HG02943 (cell line): Measurements from ENCODE around the gene CYTH1.
"Not testable (repeated sequence)": the region's sequence is repeated elsewhere in the genome, so short reads cannot be mapped to it uniquely, and the experiment has no call there.

Experiments
- ATAC-seq: cut with Tn5 transposase; IDR thresholded peaks from one replicate; pipeline ENCODE4 v1.9.1; 2021; ENCODE audit warnings: mild to moderate bottlenecking, low read depth, moderate library complexity; ENCODE audit not compliant: unreplicated experiment

The CYTH1 gene

GRCh38 chr17:78765821-78766220, 16.3 kb downstream of the CYTH1 start:
- no peak for ATAC-seq

- no peak for ATAC-seq
These were observed 17.2 kb downstream of the CYTH1 start for GRCh38 chr17:78764871-78765270.

- no peak for ATAC-seq
These were observed 18.5 kb downstream of the CYTH1 start for GRCh38 chr17:78763561-78763960.

- no peak for ATAC-seq
These were observed 20.2 kb downstream of the CYTH1 start for GRCh38 chr17:78761789-78762406.

- no peak for ATAC-seq
These were observed 22.1 kb downstream of the CYTH1 start for GRCh38 chr17:78759969-78760352.

- ATAC-seq: no peak
These were observed 22.7 kb downstream of the CYTH1 start for GRCh38 chr17:78759203-78759968.

GRCh38 chr17:78753316-78754250, 28.5 kb downstream of the CYTH1 start:
- no peak for ATAC-seq

- no peak for ATAC-seq
These were observed 30.5 kb downstream of the CYTH1 start for GRCh38 chr17:78751447-78752161.

- not testable (repeated sequence) for ATAC-seq
These were observed 31.1 kb downstream of the CYTH1 start for GRCh38 chr17:78751000-78751399.

GRCh38 chr17:78748730-78749317, 33.2 kb downstream of the CYTH1 start:
- no peak for ATAC-seq

GRCh38 chr17:78748048-78748729, 33.9 kb downstream of the CYTH1 start:
- ATAC-seq: no peak

GRCh38 chr17:78747488-78747887, 34.6 kb downstream of the CYTH1 start:
- no peak for ATAC-seq

GRCh38 chr17:78746949-78747269, 35.2 kb downstream of the CYTH1 start:
- ATAC-seq: no peak

GRCh38 chr17:78746263-78746948, 35.7 kb downstream of the CYTH1 start:
- no peak for ATAC-seq

GRCh38 chr17:78745407-78746088, 36.5 kb downstream of the CYTH1 start:
- no peak for ATAC-seq

- no peak for ATAC-seq
These were observed 39.2 kb downstream of the CYTH1 start for GRCh38 chr17:78742901-78743300.

- no peak for ATAC-seq
These were observed 40.3 kb downstream of the CYTH1 start for GRCh38 chr17:78741644-78742284.

GRCh38 chr17:78739331-78739931, 42.6 kb downstream of the CYTH1 start:
- no peak for ATAC-seq
